Neural crest cell (in vitro differentiated cells): ENCODE data around the gene PABPC1L2B. TPM values are rescaled to one million over a fixed set of nuclear protein-coding genes. Genes with fewer than 3 reads are reported as not detected.
"Not testable (repeated sequence)": the region's sequence is repeated elsewhere in the genome, so short reads cannot be mapped to it uniquely, and the experiment has no call there.

Experiments
- DNase-seq: peaks from one replicate; pipeline ENCODE4 v3.0.0; 2021; ENCODE audit warnings: low read depth, mixed read lengths, low spot score
- H3K27ac Mint-ChIP-seq: one replicate; pipeline ENCODE4 v1.8.0; 2021; ENCODE audit warnings: mild to moderate bottlenecking, mixed read lengths; ENCODE audit not compliant: unreplicated experiment
- H3K27me3 Mint-ChIP-seq: 2 replicates; pipeline ENCODE4 v1.8.0; 2021; ENCODE audit warnings: low read depth, mild to moderate bottlenecking, mixed read lengths
- H3K36me3 Mint-ChIP-seq: 2 replicates; pipeline ENCODE4 v1.8.0; 2021; ENCODE audit warnings: low read depth, mild to moderate bottlenecking, mixed read lengths
- H3K4me1 Mint-ChIP-seq: 2 replicates; pipeline ENCODE4 v1.8.0; 2021; ENCODE audit warnings: mixed read lengths
- H3K4me3 Mint-ChIP-seq: one replicate; pipeline ENCODE4 v1.8.0; 2021; ENCODE audit warnings: mild to moderate bottlenecking, mixed read lengths
- H3K9me3 Mint-ChIP-seq: 2 replicates; pipeline ENCODE4 v1.8.0; 2021; ENCODE audit warnings: mixed read lengths
- long read RNA-seq: library from polyadenylated mRNA; unstranded; transcript quantifications from one replicate; pipeline ENCODE4 v2.0.0, GENCODE V29; 2020
- total RNA-seq: library from RNA; stranded (reverse); gene quantifications from 2 replicates; pipeline ENCODE4 v1.2.1, GENCODE V29; 2021
- TF ChIP-seq, protein P1 (sequence below): fragments of 200-600 bp; sonication (generic); conservative IDR thresholded peaks from 2 replicates; pipeline ENCODE4 v1.5.0; 2021; ENCODE audit warnings: antibody characterized with exemption, mild to moderate bottlenecking

PABPC1L2B gene
- total RNA-seq = 0.14 TPM in 1 of 2 replicates, not detected in the other
- long read RNA-seq = 0 reads

DNA sequence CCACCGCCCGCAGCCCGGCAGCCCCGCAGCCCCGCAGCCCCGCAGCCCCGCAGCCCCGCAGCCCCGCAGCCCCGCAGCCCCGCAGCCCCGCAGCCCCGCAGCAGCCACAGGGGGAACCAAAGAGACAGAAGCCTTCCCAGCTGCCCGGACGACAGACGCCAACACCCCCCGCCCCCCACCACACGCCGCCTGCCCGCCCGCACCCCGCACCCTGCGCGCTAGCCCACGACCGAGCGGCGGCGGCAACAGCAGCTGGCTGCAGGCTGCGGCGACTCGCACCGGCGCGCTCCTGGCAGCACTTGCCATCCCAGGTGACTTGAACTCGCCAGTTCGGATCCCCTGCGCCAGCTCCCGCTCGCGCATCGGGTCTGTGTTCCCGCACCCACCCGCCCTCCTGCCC, at the start of gene PABPC1L2B:
TSS of gene PABPC1L2B (plus strand) at position 207 of the 400 bp plus-strand sequence. CDS start 704 bp downstream, outside the sequence.
- not testable (repeated sequence) for H3K4me1 Mint-ChIP-seq, H3K4me3 Mint-ChIP-seq, H3K27ac Mint-ChIP-seq, H3K36me3 Mint-ChIP-seq, DNase-seq, H3K9me3 Mint-ChIP-seq
- H3K27me3 Mint-ChIP-seq = peaks cover 13% of the 10 kb centered on the region

DNA sequence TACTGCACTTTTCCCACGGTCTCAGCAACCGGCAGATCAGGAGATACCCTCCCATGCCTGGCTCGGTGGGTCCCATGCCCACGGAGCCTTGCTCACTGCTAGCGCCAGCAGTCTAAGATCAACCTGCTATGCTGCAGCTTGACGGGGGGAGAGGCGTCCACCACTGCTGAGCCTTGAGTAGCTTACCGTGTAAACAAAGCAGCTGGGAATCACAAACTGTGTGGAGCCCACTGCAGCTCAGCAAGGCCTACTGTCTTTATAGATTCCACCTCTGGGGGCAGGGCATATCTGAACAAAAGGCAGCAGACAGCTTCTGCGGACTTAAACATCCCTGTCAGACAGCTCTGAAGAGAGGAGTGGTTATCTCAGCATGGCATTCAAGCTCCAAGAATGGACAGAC, 42.8 kb upstream of the PABPC1L2B start:
- not testable (repeated sequence) for DNase-seq, H3K4me1 Mint-ChIP-seq, H3K9me3 Mint-ChIP-seq, H3K27ac Mint-ChIP-seq, H3K36me3 Mint-ChIP-seq, H3K4me3 Mint-ChIP-seq, H3K27me3 Mint-ChIP-seq

GRCh38 chrX:72971859-72972258, 30.9 kb upstream of the PABPC1L2B start:
- H3K36me3 Mint-ChIP-seq, H3K4me1 Mint-ChIP-seq, H3K9me3 Mint-ChIP-seq, H3K27ac Mint-ChIP-seq, H3K27me3 Mint-ChIP-seq, DNase-seq, H3K4me3 Mint-ChIP-seq: not testable (repeated sequence)

GRCh38 chrX:72974885-72975284, 27.9 kb upstream of the PABPC1L2B start:
- H3K4me1 Mint-ChIP-seq, H3K36me3 Mint-ChIP-seq, H3K27me3 Mint-ChIP-seq, H3K27ac Mint-ChIP-seq, H3K4me3 Mint-ChIP-seq, DNase-seq, H3K9me3 Mint-ChIP-seq: not testable (repeated sequence)

DNA sequence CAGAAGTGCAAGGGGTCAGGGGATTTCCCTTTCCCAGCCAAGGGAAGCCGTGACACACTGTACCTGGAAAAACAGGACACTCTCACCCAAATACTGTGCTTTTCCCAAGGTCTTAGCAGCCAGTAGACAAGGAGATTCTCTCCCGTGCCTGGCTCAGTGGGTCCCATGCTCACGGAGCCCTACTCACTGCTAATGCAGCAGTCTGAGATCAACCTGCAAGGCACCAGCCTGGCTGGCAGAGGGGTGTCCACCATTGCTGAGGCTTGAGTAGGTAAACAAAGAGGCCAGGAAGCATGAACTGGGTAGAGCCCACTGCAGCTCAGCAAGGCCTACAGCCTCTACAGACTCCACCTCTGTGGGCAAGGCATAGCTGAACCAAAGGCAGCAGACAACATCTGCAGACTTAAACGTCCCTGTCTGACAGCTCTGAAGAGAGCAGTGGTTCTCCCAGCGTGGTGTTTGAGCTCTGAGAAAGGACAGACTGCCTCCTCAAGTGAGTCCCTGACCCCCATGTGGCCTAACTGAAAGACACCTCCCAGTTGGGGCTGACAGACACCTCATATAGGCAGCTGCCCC, 21.8 kb upstream of the PABPC1L2B start:
- not testable (repeated sequence) for H3K4me3 Mint-ChIP-seq, H3K4me1 Mint-ChIP-seq, H3K9me3 Mint-ChIP-seq, H3K27ac Mint-ChIP-seq, DNase-seq, H3K27me3 Mint-ChIP-seq, H3K36me3 Mint-ChIP-seq

- not testable (repeated sequence) for H3K9me3 Mint-ChIP-seq, H3K36me3 Mint-ChIP-seq, H3K27ac Mint-ChIP-seq, H3K4me1 Mint-ChIP-seq, DNase-seq, H3K4me3 Mint-ChIP-seq
- H3K27me3 Mint-ChIP-seq = peaks cover 17% of the 10 kb centered on the region
These were observed 1.3 kb downstream of the PABPC1L2B start for GRCh38 chrX:73004032-73004431.

GRCh38 chrX:73021361-73022092, 18.8 kb downstream of the PABPC1L2B start:
- peaks cover 2% of the 10 kb centered on the region for H3K36me3 Mint-ChIP-seq
- H3K9me3 Mint-ChIP-seq = peaks cover 14% of the 10 kb centered on the region
- no peaks in the 10 kb centered on the region for H3K4me1 Mint-ChIP-seq
- no peak for DNase-seq
- no peaks in the 10 kb centered on the region for H3K27me3 Mint-ChIP-seq
- no peak overlapping the region for H3K4me3 Mint-ChIP-seq
- TF ChIP-seq, protein P1, sequence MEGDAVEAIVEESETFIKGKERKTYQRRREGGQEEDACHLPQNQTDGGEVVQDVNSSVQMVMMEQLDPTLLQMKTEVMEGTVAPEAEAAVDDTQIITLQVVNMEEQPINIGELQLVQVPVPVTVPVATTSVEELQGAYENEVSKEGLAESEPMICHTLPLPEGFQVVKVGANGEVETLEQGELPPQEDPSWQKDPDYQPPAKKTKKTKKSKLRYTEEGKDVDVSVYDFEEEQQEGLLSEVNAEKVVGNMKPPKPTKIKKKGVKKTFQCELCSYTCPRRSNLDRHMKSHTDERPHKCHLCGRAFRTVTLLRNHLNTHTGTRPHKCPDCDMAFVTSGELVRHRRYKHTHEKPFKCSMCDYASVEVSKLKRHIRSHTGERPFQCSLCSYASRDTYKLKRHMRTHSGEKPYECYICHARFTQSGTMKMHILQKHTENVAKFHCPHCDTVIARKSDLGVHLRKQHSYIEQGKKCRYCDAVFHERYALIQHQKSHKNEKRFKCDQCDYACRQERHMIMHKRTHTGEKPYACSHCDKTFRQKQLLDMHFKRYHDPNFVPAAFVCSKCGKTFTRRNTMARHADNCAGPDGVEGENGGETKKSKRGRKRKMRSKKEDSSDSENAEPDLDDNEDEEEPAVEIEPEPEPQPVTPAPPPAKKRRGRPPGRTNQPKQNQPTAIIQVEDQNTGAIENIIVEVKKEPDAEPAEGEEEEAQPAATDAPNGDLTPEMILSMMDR = no peak
- H3K27ac Mint-ChIP-seq = no peak overlapping the region

DNA sequence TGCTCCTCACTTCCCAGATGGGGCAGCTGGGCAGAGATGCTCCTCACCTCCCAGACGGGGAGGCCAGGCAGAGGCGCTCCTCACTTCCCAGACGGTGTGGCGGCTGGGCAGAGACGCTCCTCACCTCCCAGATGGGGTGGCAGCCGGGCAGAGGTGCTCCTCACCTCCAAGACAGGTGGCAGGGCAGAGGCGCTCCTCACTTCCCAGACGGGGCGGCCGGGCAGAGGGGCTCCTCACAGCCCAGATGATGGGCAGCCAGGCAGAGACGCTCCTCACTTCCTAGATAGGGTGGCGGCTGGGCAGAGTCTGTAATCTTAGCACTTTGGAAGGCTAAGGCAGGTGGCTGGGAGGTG, 19.3 kb downstream of the PABPC1L2B start:
- not testable (repeated sequence) for H3K27ac Mint-ChIP-seq, H3K36me3 Mint-ChIP-seq, H3K27me3 Mint-ChIP-seq, DNase-seq, H3K4me3 Mint-ChIP-seq, H3K4me1 Mint-ChIP-seq
- peaks cover 14% of the 10 kb centered on the region for H3K9me3 Mint-ChIP-seq

GRCh38 chrX:73028876-73029275, 26.1 kb downstream of the PABPC1L2B start:
- Mint-ChIP-seq H3K4me3 (no peak overlapping the region), H3K4me1 (no peaks in the 10 kb centered on the region), H3K27ac (no peak overlapping the region), H3K36me3 (peaks cover 3% of the 10 kb centered on the region), H3K9me3 (peaks cover 11% of the 10 kb centered on the region), H3K27me3 (no peaks in the 10 kb centered on the region)
- DNase-seq = no peak
- TF ChIP-seq, protein P1 = no peak
